GM19468 (cell line): Measurements from ENCODE around the gene SPATA24.
"Not testable (repeated sequence)": the region's sequence is repeated elsewhere in the genome, so short reads cannot be mapped to it uniquely, and the experiment has no call there.

Experiments used
- ATAC-seq: cut with Tn5 transposase; IDR thresholded peaks from one replicate; pipeline ENCODE4 v1.9.1; 2021; ENCODE audit warnings: mild to moderate bottlenecking, moderate library complexity, moderate number of reproducible peaks; ENCODE audit not compliant: unreplicated experiment; ENCODE audit errors: extremely low read depth

The SPATA24 gene, protein sequence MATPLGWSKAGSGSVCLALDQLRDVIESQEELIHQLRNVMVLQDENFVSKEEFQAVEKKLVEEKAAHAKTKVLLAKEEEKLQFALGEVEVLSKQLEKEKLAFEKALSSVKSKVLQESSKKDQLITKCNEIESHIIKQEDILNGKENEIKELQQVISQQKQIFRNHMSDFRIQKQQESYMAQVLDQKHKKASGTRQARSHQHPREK

GRCh38 chr5:139403787-139404483 lies at the start of gene SPATA24:
Gene SPATA24 (minus strand): TSS chr5:139404089. CDS start chr5:139404060, 29 bp downstream.
- peak; percentile 78 for ATAC-seq

DNA sequence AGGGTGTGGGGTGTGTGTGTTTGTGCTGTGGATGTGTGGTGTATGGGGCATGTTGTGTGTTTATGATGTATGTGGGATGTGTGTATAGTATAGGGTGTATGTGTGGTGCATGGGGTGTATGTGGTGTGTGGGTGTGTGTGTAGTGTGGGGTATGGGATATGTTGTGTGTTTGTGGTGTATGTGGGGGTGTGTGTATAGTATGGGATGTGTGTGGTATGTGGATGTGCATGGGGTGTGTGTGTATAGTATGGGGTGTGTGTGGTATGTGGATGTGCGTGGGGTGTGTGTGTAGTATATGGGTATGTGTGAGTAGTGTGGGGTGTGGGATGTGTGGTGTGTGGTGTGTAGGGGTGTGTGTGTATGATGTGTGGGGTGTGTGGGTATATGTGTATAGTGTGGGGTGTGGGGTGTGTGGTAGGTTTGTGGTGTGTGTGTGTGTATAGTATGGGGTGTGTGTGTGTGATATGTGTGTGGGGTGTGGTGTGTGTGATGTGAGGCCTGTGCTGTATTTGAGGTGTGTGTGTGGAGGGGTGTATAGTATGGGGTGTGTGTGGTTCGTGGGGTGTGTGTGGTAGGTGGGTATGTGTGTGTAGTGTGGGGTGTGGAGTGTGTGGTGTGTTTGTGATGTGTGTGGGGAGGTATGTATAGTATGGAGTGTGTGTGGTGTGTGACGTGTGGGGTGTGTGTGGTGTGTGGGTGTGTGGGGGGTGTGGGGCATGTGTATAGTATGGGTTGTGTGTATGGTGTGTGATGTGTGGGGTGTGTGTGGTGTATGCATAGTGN lies 48.2 kb upstream of the SPATA24 start:
- ATAC-seq = no peak

DNA sequence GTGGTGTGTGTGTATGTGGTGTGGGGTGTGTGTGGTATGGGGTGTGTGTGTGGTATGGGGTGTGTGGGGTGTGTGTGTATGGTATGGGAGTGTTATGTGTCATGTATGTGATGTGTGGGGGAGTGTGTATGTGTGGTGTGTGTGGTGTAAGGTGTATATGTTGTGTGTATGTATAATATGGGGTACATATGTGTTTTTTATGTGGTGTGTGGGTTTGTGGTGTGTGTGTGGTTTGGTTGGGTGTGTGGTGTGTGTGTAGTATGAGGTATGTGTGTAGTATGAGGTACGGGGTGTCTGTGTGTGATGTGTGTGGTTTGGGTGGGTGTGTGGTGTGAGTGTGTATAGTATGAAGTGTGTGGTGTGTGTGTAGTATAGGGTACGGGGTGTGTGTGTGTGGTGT lies 47.3 kb upstream of the SPATA24 start:
- no peak for ATAC-seq

GRCh38 chr5:139446956-139447779 lies 43.3 kb upstream of the SPATA24 start:
- no peak for ATAC-seq

DNA sequence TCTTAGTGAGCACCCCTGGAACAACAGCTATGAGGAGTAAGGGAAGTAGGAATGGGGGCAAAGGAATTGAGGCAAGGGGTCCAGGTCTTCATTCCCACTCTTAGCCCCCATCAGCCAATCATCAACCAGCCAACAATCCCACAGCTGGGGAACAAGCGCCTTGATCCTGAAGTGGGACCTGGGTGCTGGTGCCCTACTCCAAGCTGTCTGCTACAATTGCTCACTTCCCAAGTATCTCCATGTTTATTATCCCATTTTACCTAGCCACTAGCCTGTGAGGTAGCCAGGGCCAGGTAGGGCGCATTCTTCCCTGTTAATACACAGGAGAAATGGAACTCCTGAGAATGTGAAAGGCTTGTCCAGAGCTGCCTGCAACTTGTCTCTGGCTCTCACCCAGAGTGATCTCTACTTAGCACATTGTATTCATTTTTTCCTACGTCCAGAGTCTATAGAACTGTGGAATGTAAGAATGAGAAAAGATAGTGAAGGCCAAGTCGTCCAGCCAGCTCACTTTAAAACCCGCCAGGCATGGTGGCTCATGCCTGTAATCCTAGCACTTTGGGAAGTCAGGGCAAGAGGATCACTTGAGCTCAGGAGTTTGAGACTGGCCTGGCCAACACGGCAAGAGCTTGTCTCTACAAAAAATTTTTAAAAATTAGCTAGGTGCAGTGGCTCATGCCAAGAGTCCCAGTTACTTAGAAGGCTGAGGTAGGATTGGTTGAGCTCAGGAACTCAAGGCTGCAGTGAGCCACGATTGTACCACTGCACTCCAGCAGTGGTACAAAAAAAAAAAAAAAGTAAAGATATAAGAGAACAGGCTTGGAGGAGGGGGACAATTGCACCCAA lies 41.7 kb upstream of the SPATA24 start:
- no peak for ATAC-seq

DNA sequence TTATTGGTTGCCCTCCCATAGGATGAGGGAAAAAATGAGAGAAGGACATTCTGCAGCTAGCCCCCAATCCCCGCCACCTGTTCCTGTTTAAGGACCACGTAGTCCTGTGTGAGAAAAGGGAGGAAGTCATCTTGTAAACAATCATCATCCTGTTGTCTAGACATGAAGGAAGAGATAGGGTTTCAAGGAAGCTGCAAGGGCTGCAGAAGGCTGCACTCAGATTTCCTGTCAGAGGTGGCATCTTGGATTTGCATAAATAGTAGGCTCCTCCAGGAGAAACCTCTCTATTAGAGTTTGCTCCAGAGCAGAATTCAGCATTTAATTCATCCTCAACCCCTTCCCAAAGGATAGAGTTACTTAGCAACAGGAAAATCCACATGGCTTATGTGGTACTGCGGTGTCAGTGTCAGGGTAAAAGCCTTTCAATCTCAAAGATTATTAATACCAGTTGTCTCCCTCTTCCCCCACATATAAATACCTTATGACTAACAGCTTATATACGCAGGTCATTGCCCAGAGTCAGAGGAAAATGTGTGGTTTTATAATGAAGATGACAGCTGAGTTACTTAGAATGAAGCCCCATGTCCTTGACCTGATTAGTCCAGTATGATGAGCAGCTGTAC lies 40.1 kb upstream of the SPATA24 start:
- no peak for ATAC-seq

- ATAC-seq = not testable (repeated sequence)
These were observed 36.5 kb upstream of the SPATA24 start for GRCh38 chr5:139440416-139440815.

- peak; percentile 63 for ATAC-seq
These were observed 35.4 kb upstream of the SPATA24 start, which contains the start of gene DNAJC18 for GRCh38 chr5:139439013-139439903. Gene DNAJC18 (minus strand): TSS chr5:139439525. CDS start chr5:139439445, 80 bp downstream.

DNA sequence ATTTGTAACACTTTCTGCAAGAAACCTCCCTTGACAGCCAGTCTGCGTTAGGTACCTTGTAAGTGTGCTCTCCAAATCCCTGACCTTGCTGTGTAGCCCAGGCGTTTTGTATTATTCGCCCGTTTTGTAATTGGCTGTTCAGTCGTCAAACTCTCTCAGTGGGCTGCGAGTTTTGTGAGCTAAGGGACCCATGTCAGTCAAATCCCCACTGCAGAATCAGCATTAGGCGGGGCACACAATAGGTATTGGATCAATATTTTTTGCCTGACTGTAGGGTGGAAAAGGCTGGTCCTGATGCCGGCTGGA lies 34.8 kb upstream of the SPATA24 start:
- no peak for ATAC-seq

DNA sequence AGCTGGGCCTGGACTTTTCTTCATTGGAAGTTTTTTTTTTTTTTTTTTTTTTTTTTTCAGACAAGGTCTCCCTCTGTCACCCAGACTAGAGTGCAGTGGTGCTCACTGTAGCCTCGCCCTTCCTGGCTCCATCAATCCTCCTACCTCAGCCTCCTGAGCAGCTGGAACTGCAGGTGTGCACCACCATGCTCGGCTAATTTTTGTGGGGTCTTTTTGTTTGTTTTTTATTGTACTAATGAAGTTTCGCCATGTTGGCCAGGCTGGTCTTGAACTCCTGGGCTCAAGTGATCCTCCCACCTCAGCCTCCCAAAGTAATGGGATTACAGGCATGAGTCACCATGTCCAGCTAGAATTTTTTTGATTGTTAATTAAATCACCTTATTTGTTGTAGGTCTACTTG lies 31.8 kb upstream of the SPATA24 start:
- ATAC-seq = no peak

DNA sequence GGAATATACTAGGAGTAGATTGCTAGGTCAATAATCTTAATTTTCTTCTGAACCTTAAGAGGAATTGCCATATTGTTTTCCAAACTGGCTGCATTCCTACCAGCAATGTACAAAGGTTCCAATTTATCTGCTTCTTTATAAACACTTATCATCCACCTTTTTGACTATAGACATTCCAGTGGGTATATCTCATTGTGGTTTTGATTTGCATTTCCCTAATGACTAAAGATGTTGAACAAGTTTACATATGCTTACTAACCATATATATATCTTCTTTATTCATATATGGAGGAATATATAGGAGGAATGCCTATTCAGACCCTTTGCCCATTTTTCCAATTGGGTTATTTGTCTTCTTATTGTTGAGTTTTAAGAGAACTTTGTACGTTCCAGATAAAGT lies 27.8 kb upstream of the SPATA24 start:
- no peak for ATAC-seq

DNA sequence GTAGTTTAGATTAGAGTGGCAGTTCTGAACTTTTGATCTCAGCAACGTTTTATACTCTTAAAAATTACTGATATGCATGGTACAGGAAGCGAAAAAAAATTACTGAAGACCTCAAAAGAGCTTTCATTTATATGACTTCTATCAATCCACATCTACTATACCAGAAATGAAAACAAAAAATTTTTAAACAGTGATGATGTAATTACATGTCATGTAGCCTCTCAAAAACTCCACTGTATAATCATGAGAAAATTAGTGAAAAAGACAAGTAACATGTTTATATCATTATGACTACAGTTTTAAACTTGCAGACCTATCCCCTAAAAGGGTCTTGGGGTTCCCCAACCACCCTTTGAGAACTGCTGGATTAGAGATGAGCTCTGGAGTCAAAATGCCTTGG lies 26.1 kb upstream of the SPATA24 start:
- no peak for ATAC-seq

GRCh38 chr5:139426203-139426885 lies 22.5 kb upstream of the SPATA24 start:
- ATAC-seq = no peak

GRCh38 chr5:139425497-139425896 lies 21.6 kb upstream of the SPATA24 start:
- ATAC-seq = no peak

DNA sequence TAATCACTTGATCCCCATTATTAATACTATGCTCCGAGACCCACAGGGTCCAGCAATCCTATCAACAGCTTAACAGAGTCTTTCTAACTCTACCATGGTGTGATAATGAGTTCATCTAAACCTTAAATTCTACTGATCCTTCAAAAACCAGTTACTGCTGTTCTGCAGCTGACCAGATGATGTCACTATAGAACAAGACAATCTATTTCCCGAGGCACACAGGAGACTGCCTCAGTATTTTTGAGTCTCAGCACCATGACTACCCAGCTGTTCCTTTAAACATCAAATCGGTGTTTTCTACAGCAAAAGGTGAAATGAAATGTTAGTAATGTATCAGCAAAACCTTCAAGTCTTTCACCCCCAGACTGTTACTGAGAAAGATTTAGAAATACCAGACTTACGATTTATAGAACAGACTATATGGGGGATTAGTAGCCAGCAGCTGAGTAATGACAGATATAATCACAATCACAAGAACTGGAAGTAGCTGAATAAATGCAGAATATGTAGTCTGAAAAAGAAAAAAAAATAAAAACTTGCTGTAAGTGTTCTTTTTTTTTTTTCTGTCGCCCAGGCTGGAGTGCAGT lies 18.5 kb upstream of the SPATA24 start:
- no peak for ATAC-seq

DNA sequence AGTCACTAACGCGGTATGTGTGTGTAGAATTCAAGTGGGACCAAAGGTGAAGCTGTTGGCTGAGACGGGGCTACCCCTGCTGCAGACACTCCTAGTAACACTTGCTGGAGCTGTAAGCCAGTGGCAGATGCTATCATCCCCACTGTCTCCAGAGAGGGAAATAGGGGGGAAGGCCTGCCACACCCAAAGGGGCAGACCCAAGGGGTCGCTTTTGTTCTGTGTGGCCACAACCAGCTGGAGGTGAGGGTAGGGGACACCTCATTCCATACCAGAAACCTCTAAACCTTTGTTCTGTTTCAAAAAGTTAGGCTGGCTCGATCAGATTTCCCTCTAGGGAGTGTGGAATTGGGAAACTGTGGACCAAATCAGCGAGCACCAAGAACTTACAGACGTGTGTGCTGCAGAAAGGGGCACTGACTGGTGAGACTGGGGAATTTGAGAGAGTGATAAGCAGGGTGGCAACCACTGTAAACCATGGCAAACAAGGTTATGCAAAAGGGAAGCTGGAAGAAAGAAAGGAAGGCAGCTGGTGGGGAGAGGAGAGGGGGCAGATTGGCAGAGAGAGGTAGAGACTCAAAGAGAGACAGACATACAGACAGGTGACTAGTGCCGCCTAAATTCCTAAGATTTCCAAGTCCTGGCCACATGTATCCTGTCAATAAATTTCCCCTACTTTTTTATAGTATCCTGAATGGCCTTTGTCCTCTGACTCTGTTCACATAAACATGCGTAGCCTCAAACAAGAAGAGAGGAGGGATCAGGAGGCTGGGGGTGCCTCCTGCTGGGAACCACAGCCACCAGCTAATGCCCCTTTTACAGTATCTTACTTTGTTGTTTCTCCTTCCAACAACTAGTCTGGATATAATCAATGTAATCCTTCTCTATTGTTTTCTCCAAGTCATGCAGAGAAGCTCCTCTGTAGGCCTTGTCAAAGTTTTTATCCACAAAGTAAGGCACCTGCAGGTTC lies 15.6 kb upstream of the SPATA24 start:
- ATAC-seq = no peak
